Measurements from ENCODE around the gene SPATA13. TPM values are rescaled to one million over a fixed set of nuclear protein-coding genes. Genes with fewer than 3 reads are reported as not detected.

SPATA13 gene
- total and polyA plus RNA-seq, 4 experiments from 2014 or later, result 43.2 to 110 (median 93.4) TPM

- DNase-seq, result no peak
- intact Hi-C loops (cut with micrococcal nuclease), result loop anchor here (2.0 to 10.0 kb wide), 4 partner anchors 33 to 1028 kb away; partner anchors contain the start of genes C1QTNF9, NUP58 and SPATA13
- Histone ChIP-seq H3K4me1 (ENCODE audit: insufficient read depth, low read length) (peaks cover 98% of the 10 kb centered on the region), H3K4me3 (ENCODE audit: low read length in 2 of 2) (no peak overlapping the region), H3K9me3 (ENCODE audit: control insufficient read depth in 1 of 2, low read length in 2 of 2) (no peaks in the 10 kb centered on the region), H3K36me3 (ENCODE audit: insufficient read depth, low read length) (no peaks in the 10 kb centered on the region), H3K27me3 (ENCODE audit: insufficient read depth, low read length) (no peaks in the 10 kb centered on the region), H3K27ac (ENCODE audit: low read depth, low read length) (peak overlapping the region; percentile 90)
- Mint-ChIP-seq H3K9me3 (peaks cover 0 to 10% (median 0%) of the 10 kb centered on the region in 8 donors), H3K4me1 (peaks cover 69 to 96% (median 81%) of the 10 kb centered on the region in 4 donors), H3K36me3 (peaks cover 5 to 26% of the 10 kb centered on the region in 2 donors), H3K27ac (peak overlapping the region; percentile 98 to 100 (median 99)), H3K4me3 (peak overlapping the region in 7 of 8 donors; percentile 55 to 94 (median 75)), H3K27me3 (peaks cover 2% of the 10 kb centered on the region in 2 donors)
- ChIA-PET CTCF (ENCODE audit: partially characterized antibody) (interaction anchor here (3.5 to 14.2 kb wide), 4 partner anchors 9 to 46 kb away, joined by 17 to 310 read pairs (median 24); no protein-coding TSS in a partner anchor), POLR2A (ENCODE audit: partially characterized antibody) (interaction anchor here (0.7 to 35.7 kb wide), 5 partner anchors 14 to 237 kb away, joined by 3 to 1361 read pairs (median 3); no protein-coding TSS in a partner anchor)
Observed at GRCh38 chr13:24273926-24274325, 113.4 kb downstream of the SPATA13 start.

GRCh38 chr13:24274452-24275021, 114.0 kb downstream of the SPATA13 start:
- peaks cover 98% of the 10 kb centered on the region for H3K4me1 ChIP-seq (ENCODE audit: insufficient read depth, low read length)
- H3K27ac ChIP-seq (ENCODE audit: low read depth, low read length), result peak overlapping the region; percentile 90
- Mint-ChIP-seq H3K36me3 (peaks cover 7 to 29% of the 10 kb centered on the region in 2 donors), H3K9me3 (peaks cover 0 to 10% (median 0%) of the 10 kb centered on the region in 8 donors), H3K4me3 (peak overlapping the region in 7 of 8 donors; percentile 65 to 94 (median 78)), H3K27me3 (peaks cover 2% of the 10 kb centered on the region in 2 donors), H3K4me1 (peaks cover 70 to 97% (median 82%) of the 10 kb centered on the region in 4 donors), H3K27ac (peak overlapping the region; percentile 98 to 100 (median 99))
- H3K27me3 ChIP-seq (ENCODE audit: insufficient read depth, low read length), result no peaks in the 10 kb centered on the region
- intact Hi-C loops (cut with micrococcal nuclease), result loop anchor here (5.0 to 10.0 kb wide), 3 partner anchors 33 to 1028 kb away; partner anchors contain the start of genes C1QTNF9 and NUP58
- no peak overlapping the region for H3K4me3 ChIP-seq (ENCODE audit: low read length in 2 of 2)
- ChIA-PET POLR2A (ENCODE audit: partially characterized antibody) (interaction anchor here (0.7 to 35.7 kb wide), 5 partner anchors 15 to 236 kb away, joined by 3 to 1361 read pairs (median 3); no protein-coding TSS in a partner anchor), CTCF (ENCODE audit: partially characterized antibody) (interaction anchor here (3.5 to 14.2 kb wide), 4 partner anchors 9 to 46 kb away, joined by 17 to 310 read pairs (median 24); no protein-coding TSS in a partner anchor)
- H3K36me3 ChIP-seq (ENCODE audit: insufficient read depth, low read length), result no peaks in the 10 kb centered on the region
- H3K9me3 ChIP-seq (ENCODE audit: control insufficient read depth in 1 of 2, low read length in 2 of 2), result no peaks in the 10 kb centered on the region
- peak; percentile 52 to 91 (median 59) for DNase-seq

GRCh38 chr13:24275041-24275440, 114.5 kb downstream of the SPATA13 start:
- no peak overlapping the region for H3K4me3 ChIP-seq (ENCODE audit: low read length in 2 of 2)
- POLR2A ChIA-PET (ENCODE audit: partially characterized antibody), result interaction anchor here (1.1 to 35.7 kb wide), 3 partner anchors 15 to 115 kb away, joined by 3 to 1361 read pairs (median 3); no protein-coding TSS in a partner anchor

GRCh38 chr13:24276306-24276705, 115.8 kb downstream of the SPATA13 start:
- intact Hi-C loops (cut with micrococcal nuclease), result loop anchor here (10.0 kb wide), 1 partner anchor 178 kb away; no protein-coding TSS in a partner anchor

More at GRCh38 chr13:24275041-24275440, 114.5 kb downstream of the SPATA13 start:
- Histone ChIP-seq H3K27me3 (ENCODE audit: insufficient read depth, low read length) (no peaks in the 10 kb centered on the region), H3K36me3 (ENCODE audit: insufficient read depth, low read length) (peaks cover 5% of the 10 kb centered on the region), H3K9me3 (ENCODE audit: control insufficient read depth in 1 of 2, low read length in 2 of 2) (no peaks in the 10 kb centered on the region), H3K4me1 (ENCODE audit: insufficient read depth, low read length) (peaks cover 98% of the 10 kb centered on the region), H3K27ac (ENCODE audit: low read depth, low read length) (peak overlapping the region; percentile 90)
- H3K36me3 Mint-ChIP-seq, result peaks cover 12 to 34% of the 10 kb centered on the region in 2 donors
- DNase-seq, result no peak
- H3K27me3 Mint-ChIP-seq, result peaks cover 2% of the 10 kb centered on the region in 2 donors
- peak overlapping the region; percentile 7 to 94 (median 76) for H3K4me3 Mint-ChIP-seq
- CTCF ChIA-PET (ENCODE audit: partially characterized antibody), result interaction anchor here (3.5 to 14.2 kb wide), 4 partner anchors 8 to 47 kb away, joined by 17 to 310 read pairs (median 24); no protein-coding TSS in a partner anchor
- peaks cover 0 to 10% (median 0%) of the 10 kb centered on the region in 8 donors for H3K9me3 Mint-ChIP-seq
- intact Hi-C loops (cut with micrococcal nuclease), result loop anchor here (10.0 kb wide), 1 partner anchor 180 kb away; no protein-coding TSS in a partner anchor
- peak overlapping the region; percentile 98 to 100 (median 99) for H3K27ac Mint-ChIP-seq
- H3K4me1 Mint-ChIP-seq, result peaks cover 71 to 98% (median 83%) of the 10 kb centered on the region in 4 donors

GRCh38 chr13:24276861-24277260, 116.3 kb downstream of the SPATA13 start:
- H3K4me1 Mint-ChIP-seq, result peaks cover 59 to 95% (median 79%) of the 10 kb centered on the region in 4 donors
- ChIA-PET POLR2A (ENCODE audit: partially characterized antibody) (interaction anchor here (35.7 kb wide), 1 partner anchor 17 kb away, joined by 1361 read pairs; no protein-coding TSS in a partner anchor), CTCF (ENCODE audit: partially characterized antibody) (interaction anchor here (1.0 to 14.2 kb wide), 2 partner anchors 22 to 48 kb away, joined by 3 to 310 read pairs; no protein-coding TSS in a partner anchor)
- DNase-seq, result no peak
- H3K4me3 ChIP-seq (ENCODE audit: low read length in 2 of 2), result no peak overlapping the region
- H3K4me1 ChIP-seq (ENCODE audit: insufficient read depth, low read length), result peaks cover 98% of the 10 kb centered on the region
- H3K27me3 ChIP-seq (ENCODE audit: insufficient read depth, low read length), result no peaks in the 10 kb centered on the region
- no peak overlapping the region for H3K27ac ChIP-seq (ENCODE audit: low read depth, low read length)
- no peaks in the 10 kb centered on the region for H3K9me3 Mint-ChIP-seq
- peak overlapping the region in 5 of 8 donors; percentile 4 to 84 (median 12) for H3K4me3 Mint-ChIP-seq
- no peaks in the 10 kb centered on the region for H3K27me3 Mint-ChIP-seq
- H3K36me3 Mint-ChIP-seq, result peaks cover 17 to 35% of the 10 kb centered on the region in 2 donors
- H3K9me3 ChIP-seq (ENCODE audit: control insufficient read depth in 1 of 2, low read length in 2 of 2), result no peaks in the 10 kb centered on the region
- H3K27ac Mint-ChIP-seq, result peak overlapping the region; percentile 45 to 100 (median 98)
- peaks cover 20% of the 10 kb centered on the region for H3K36me3 ChIP-seq (ENCODE audit: insufficient read depth, low read length)
- intact Hi-C loops (cut with micrococcal nuclease), result loop anchor here (10.0 kb wide), 1 partner anchor 178 kb away; no protein-coding TSS in a partner anchor

More at GRCh38 chr13:24276306-24276705, 115.8 kb downstream of the SPATA13 start:
- peaks cover 99% of the 10 kb centered on the region for H3K4me1 ChIP-seq (ENCODE audit: insufficient read depth, low read length)
- DNase-seq, result peak; percentile 47 to 72 (median 59)
- no peaks in the 10 kb centered on the region for H3K27me3 Mint-ChIP-seq
- no peaks in the 10 kb centered on the region for H3K27me3 ChIP-seq (ENCODE audit: insufficient read depth, low read length)
- H3K36me3 Mint-ChIP-seq, result peaks cover 14 to 36% of the 10 kb centered on the region in 2 donors
- peaks cover 15% of the 10 kb centered on the region for H3K36me3 ChIP-seq (ENCODE audit: insufficient read depth, low read length)
- H3K27ac ChIP-seq (ENCODE audit: low read depth, low read length), result peak overlapping the region; percentile 90
- ChIA-PET CTCF (ENCODE audit: partially characterized antibody) (interaction anchor here (1.0 to 14.2 kb wide), 2 partner anchors 22 to 47 kb away, joined by 3 to 310 read pairs; no protein-coding TSS in a partner anchor), POLR2A (ENCODE audit: partially characterized antibody) (interaction anchor here (35.7 kb wide), 1 partner anchor 16 kb away, joined by 1361 read pairs; no protein-coding TSS in a partner anchor)
- H3K9me3 Mint-ChIP-seq, result peaks cover 0 to 1% (median 0%) of the 10 kb centered on the region in 8 donors
- no peak overlapping the region for H3K4me3 ChIP-seq (ENCODE audit: low read length in 2 of 2)
- H3K9me3 ChIP-seq (ENCODE audit: control insufficient read depth in 1 of 2, low read length in 2 of 2), result no peaks in the 10 kb centered on the region
- peak overlapping the region in 7 of 8 donors; percentile 34 to 84 (median 61) for H3K4me3 Mint-ChIP-seq
- H3K4me1 Mint-ChIP-seq, result peaks cover 61 to 98% (median 80%) of the 10 kb centered on the region in 4 donors
- H3K27ac Mint-ChIP-seq, result peak overlapping the region; percentile 80 to 100 (median 99)

- Mint-ChIP-seq H3K36me3 (peaks cover 24 to 42% of the 10 kb centered on the region in 2 donors), H3K4me3 (peak overlapping the region in 4 of 8 donors; percentile 24 to 63 (median 42)), H3K9me3 (no peaks in the 10 kb centered on the region), H3K4me1 (peaks cover 59 to 96% (median 80%) of the 10 kb centered on the region in 4 donors), H3K27ac (peak overlapping the region; percentile 58 to 100 (median 82)), H3K27me3 (no peaks in the 10 kb centered on the region)
- H3K4me1 ChIP-seq (ENCODE audit: insufficient read depth, low read length), result peaks cover 98% of the 10 kb centered on the region
- peaks cover 29% of the 10 kb centered on the region for H3K36me3 ChIP-seq (ENCODE audit: insufficient read depth, low read length)
- CTCF ChIA-PET (ENCODE audit: partially characterized antibody), result interaction anchor here (0.9 kb wide), 1 partner anchor 49 kb away, joined by 3 read pairs; no protein-coding TSS in a partner anchor
- no peak overlapping the region for H3K4me3 ChIP-seq (ENCODE audit: low read length in 2 of 2)
- H3K27ac ChIP-seq (ENCODE audit: low read depth, low read length), result peak overlapping the region; percentile 25
- no peaks in the 10 kb centered on the region for H3K9me3 ChIP-seq (ENCODE audit: control insufficient read depth in 1 of 2, low read length in 2 of 2)
- POLR2A ChIA-PET (ENCODE audit: partially characterized antibody), result interaction anchor here (35.7 kb wide), 1 partner anchor 18 kb away, joined by 1361 read pairs; no protein-coding TSS in a partner anchor
- no peak for DNase-seq
- intact Hi-C loops (cut with micrococcal nuclease), result loop anchor here (10.0 kb wide), 1 partner anchor 177 kb away; no protein-coding TSS in a partner anchor
- no peaks in the 10 kb centered on the region for H3K27me3 ChIP-seq (ENCODE audit: insufficient read depth, low read length)
Observed at GRCh38 chr13:24277761-24278160, 117.2 kb downstream of the SPATA13 start.

Measured in CD4-positive, alpha-beta memory T cell (primary cell).